PC-3 (cell line): ENCODE results near the gene RIOK2.

ENCODE experiments used
- CTCF ChIP-seq: fragments of 300-600 bp; sonication (generic); conservative IDR thresholded peaks from 2 replicates; pipeline ENCODE4 v1.5.1; 2017; ENCODE audit warnings: antibody characterized with exemption, low read depth, mild to moderate bottlenecking, low read length
- EZH2 ChIP-seq: fragments of 300-600 bp; sonication (generic); IDR thresholded peaks from one replicate; pipeline ENCODE4 v1.6.1; 2017; ENCODE audit warnings: antibody characterized with exemption, mild to moderate bottlenecking, low read length; ENCODE audit not compliant: unreplicated experiment
- EZH2phosphoT487 ChIP-seq: fragments of 300-600 bp; sonication (generic); IDR thresholded peaks from 2 replicates; pipeline ENCODE4 v1.6.1; 2018; ENCODE audit warnings: mild to moderate bottlenecking, antibody characterized with exemption, low read length, borderline replicate concordance

- TF ChIP-seq CTCF (no peak), EZH2 (no peak), EZH2phosphoT487 (no peak)
These were observed 62.9 kb downstream of the RIOK2 start for GRCh38 chr5:97120195-97120594.
